ENCODE results near the gene SHC1.

DNA sequence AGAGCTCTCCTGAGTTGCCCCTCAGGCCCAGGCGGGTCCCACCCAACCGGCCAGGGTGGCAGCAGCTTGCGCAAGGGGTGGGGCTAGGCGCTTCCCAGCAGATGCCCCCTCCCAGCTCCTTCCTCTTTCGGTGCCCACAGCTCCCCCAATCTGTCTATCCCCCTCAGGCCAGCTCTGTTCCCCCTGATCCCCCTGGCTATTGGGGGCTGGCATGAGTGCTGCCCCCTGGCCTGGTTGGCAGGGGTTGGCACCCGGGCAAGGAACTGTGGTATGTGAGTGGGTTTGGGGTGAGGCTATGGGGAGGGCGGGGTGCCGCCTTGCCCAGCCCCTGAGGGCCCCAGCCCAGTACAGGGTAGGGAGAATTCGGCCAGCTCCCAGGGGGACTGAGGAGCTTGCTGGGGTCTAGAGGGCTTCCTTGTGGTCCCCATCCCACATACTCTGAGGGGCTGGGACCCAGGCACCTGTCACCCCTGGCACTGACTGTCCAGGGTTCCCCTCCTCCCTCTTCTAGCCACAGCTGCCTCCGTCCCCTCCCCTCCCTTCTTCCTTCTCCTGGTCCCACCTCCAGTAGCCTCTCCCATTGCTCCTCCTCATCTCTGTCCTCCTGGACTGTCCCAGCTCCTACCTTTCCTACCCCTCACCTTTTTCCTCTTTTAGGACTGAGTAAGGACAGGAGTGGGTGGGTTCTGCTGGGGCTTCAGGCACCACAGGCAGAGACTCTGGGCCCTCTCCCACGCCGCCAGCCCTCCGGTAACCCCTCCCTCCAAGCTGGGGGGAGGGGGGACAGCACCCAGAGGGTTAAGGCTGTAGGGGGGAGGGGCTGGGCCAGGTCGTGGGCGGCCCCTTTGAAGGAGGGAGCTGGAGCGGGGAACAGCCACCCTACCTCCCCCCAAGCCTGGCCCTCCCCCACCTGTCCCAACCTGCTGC, 37.7 kb upstream of the SHC1 start:
- TF ChIP-seq POLR2A (IDR thresholded peaks at IDR 0.05): no peak
- TF ChIP-seq, protein P1, sequence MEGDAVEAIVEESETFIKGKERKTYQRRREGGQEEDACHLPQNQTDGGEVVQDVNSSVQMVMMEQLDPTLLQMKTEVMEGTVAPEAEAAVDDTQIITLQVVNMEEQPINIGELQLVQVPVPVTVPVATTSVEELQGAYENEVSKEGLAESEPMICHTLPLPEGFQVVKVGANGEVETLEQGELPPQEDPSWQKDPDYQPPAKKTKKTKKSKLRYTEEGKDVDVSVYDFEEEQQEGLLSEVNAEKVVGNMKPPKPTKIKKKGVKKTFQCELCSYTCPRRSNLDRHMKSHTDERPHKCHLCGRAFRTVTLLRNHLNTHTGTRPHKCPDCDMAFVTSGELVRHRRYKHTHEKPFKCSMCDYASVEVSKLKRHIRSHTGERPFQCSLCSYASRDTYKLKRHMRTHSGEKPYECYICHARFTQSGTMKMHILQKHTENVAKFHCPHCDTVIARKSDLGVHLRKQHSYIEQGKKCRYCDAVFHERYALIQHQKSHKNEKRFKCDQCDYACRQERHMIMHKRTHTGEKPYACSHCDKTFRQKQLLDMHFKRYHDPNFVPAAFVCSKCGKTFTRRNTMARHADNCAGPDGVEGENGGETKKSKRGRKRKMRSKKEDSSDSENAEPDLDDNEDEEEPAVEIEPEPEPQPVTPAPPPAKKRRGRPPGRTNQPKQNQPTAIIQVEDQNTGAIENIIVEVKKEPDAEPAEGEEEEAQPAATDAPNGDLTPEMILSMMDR (IDR thresholded peaks at IDR 0.05): no peak

All from thyroid gland (tissue), 4 donors.